Adrenal gland (tissue), 5 donors: ENCODE results near the gene MTA3.

Experiments
- POLR2A ChIP-seq, 2 donors: fragments of 450-650 bp; IDR thresholded peaks; one replicate each; pipeline ENCODE4 v1.6.1; 2017; ENCODE audit warnings: antibody characterized with exemption in 2 of 2, mild to moderate bottlenecking in 2 of 2, moderate library complexity in 1 of 2
- TF ChIP-seq, protein P1 (sequence below), 6 experiments: fragments of 450-650 bp in 4 of 6; fragments of 200-600 bp in 2 of 6; sonication (generic) in 1 of 6; IDR thresholded peaks; 1 replicate in 5 of 6; 2 replicates in 1 of 6; pipeline versions ENCODE4 v1.5.1 to v1.8.0; 2016 to 2021; ENCODE audit warnings: antibody characterized with exemption in 6 of 6, mild to moderate bottlenecking in 2 of 6, moderate library complexity in 1 of 6
- donor health status: DM: no; HTN: no; CAD: no.

DNA sequence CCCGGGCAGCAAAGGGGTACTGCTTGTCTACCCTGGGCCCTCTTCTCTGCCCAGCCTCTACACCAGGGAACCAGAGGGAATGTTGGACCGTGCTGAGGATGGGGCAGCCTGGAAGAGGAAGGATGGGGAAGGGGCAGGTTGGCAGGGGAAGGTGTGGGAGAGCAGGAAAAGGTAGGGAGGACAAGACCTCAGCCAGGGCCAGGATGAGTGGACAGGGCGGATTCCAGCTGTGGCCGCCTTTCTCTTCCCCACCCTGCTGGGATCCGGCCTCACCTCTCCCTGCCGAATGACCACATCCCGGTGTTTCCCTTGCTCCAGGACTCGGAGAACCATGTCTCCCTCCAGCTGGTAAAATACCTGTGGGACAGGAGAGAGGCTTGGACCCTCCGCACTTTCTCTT, 215.1 kb downstream of the MTA3 start:
- TF ChIP-seq, protein P1, sequence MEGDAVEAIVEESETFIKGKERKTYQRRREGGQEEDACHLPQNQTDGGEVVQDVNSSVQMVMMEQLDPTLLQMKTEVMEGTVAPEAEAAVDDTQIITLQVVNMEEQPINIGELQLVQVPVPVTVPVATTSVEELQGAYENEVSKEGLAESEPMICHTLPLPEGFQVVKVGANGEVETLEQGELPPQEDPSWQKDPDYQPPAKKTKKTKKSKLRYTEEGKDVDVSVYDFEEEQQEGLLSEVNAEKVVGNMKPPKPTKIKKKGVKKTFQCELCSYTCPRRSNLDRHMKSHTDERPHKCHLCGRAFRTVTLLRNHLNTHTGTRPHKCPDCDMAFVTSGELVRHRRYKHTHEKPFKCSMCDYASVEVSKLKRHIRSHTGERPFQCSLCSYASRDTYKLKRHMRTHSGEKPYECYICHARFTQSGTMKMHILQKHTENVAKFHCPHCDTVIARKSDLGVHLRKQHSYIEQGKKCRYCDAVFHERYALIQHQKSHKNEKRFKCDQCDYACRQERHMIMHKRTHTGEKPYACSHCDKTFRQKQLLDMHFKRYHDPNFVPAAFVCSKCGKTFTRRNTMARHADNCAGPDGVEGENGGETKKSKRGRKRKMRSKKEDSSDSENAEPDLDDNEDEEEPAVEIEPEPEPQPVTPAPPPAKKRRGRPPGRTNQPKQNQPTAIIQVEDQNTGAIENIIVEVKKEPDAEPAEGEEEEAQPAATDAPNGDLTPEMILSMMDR (IDR thresholded peaks at IDR 0.05) = no peak
- no peak for TF ChIP-seq POLR2A (IDR thresholded peaks at IDR 0.05)
